ENCODE measurements around the gene MRGPRE.

The MRGPRE gene

GRCh38 chr11:3196161-3197043, 35.8 kb downstream of the MRGPRE start:
- no peak overlapping the region for H3K9ac ChIP-seq (ENCODE audit: low read length)
- H3K36me3 ChIP-seq (ENCODE audit: low read length), result no peaks in the 10 kb centered on the region
- TF ChIP-seq EZH2phosphoT487 (conservative IDR thresholded peaks at IDR 0.05; ENCODE audit: low read length), result no peak
- TF ChIP-seq CTCF (IDR thresholded peaks at IDR 0.05; ENCODE audit: insufficient read depth, low read length, poor library complexity, severe bottlenecking), result no peak
- H3K79me2 ChIP-seq (ENCODE audit: insufficient read depth, low read length), result no peaks in the 10 kb centered on the region
- no peak overlapping the region for H3K4me2 ChIP-seq (ENCODE audit: low read depth, low read length, poor library complexity, severe bottlenecking)
- H4K20me1 ChIP-seq (ENCODE audit: low read depth, low read length), result no peaks in the 10 kb centered on the region
- H3K27ac ChIP-seq (ENCODE audit: low read depth, low read length), result no peak overlapping the region
- no peak overlapping the region for H2AFZ ChIP-seq (ENCODE audit: low read depth, low read length, severe bottlenecking)
- no peaks in the 10 kb centered on the region for H3K27me3 ChIP-seq (ENCODE audit: low read length)
- H3K9me3 ChIP-seq (ENCODE audit: insufficient read depth, low read length), result no peaks in the 10 kb centered on the region
- H3K4me3 ChIP-seq (ENCODE audit: insufficient read depth, low read length, poor library complexity, severe bottlenecking), result no peak overlapping the region
- no peaks in the 10 kb centered on the region for H3F3A ChIP-seq (ENCODE audit: insufficient read depth)
- H3K9me2 ChIP-seq (replicated peaks; ENCODE audit: insufficient read depth, low read length), result no peaks in the 10 kb centered on the region

GRCh38 chr11:3195251-3196160, 36.7 kb downstream of the MRGPRE start:
- Histone ChIP-seq H3K9me3 (ENCODE audit: insufficient read depth, low read length) (no peaks in the 10 kb centered on the region), H3F3A (ENCODE audit: insufficient read depth) (no peaks in the 10 kb centered on the region), H3K79me2 (ENCODE audit: insufficient read depth, low read length) (no peaks in the 10 kb centered on the region), H3K9ac (ENCODE audit: low read length) (no peak overlapping the region), H3K27ac (ENCODE audit: low read depth, low read length) (no peak overlapping the region), H3K4me3 (ENCODE audit: insufficient read depth, low read length, poor library complexity, severe bottlenecking) (no peak overlapping the region), H3K27me3 (ENCODE audit: low read length) (no peaks in the 10 kb centered on the region), H3K4me2 (ENCODE audit: low read depth, low read length, poor library complexity, severe bottlenecking) (no peak overlapping the region), H3K36me3 (ENCODE audit: low read length) (no peaks in the 10 kb centered on the region), H4K20me1 (ENCODE audit: low read depth, low read length) (no peaks in the 10 kb centered on the region), H2AFZ (ENCODE audit: low read depth, low read length, severe bottlenecking) (no peak overlapping the region), H3K9me2 (replicated peaks; ENCODE audit: insufficient read depth, low read length) (no peaks in the 10 kb centered on the region)
- TF ChIP-seq EZH2phosphoT487 (conservative IDR thresholded peaks at IDR 0.05; ENCODE audit: low read length) (no peak), CTCF (IDR thresholded peaks at IDR 0.05; ENCODE audit: insufficient read depth, low read length, poor library complexity, severe bottlenecking) (no peak)

GRCh38 chr11:3194016-3194816, 38.0 kb downstream of the MRGPRE start:
- H3K27me3 ChIP-seq (ENCODE audit: low read length), result no peaks in the 10 kb centered on the region
- H3K4me2 ChIP-seq (ENCODE audit: low read depth, low read length, poor library complexity, severe bottlenecking), result no peak overlapping the region

More at GRCh38 chr11:3194016-3194816, 38.0 kb downstream of the MRGPRE start:
- H3K9me2 ChIP-seq (replicated peaks; ENCODE audit: insufficient read depth, low read length), result no peaks in the 10 kb centered on the region
- no peaks in the 10 kb centered on the region for H3K9me3 ChIP-seq (ENCODE audit: insufficient read depth, low read length)
- no peak overlapping the region for H2AFZ ChIP-seq (ENCODE audit: low read depth, low read length, severe bottlenecking)
- H3K9ac ChIP-seq (ENCODE audit: low read length), result no peak overlapping the region
- H3K4me3 ChIP-seq (ENCODE audit: insufficient read depth, low read length, poor library complexity, severe bottlenecking), result no peak overlapping the region
- H3K79me2 ChIP-seq (ENCODE audit: insufficient read depth, low read length), result no peaks in the 10 kb centered on the region
- H3K27ac ChIP-seq (ENCODE audit: low read depth, low read length), result no peak overlapping the region
- H3K36me3 ChIP-seq (ENCODE audit: low read length), result no peaks in the 10 kb centered on the region
- H3F3A ChIP-seq (ENCODE audit: insufficient read depth), result no peaks in the 10 kb centered on the region
- no peaks in the 10 kb centered on the region for H4K20me1 ChIP-seq (ENCODE audit: low read depth, low read length)
- TF ChIP-seq CTCF (IDR thresholded peaks at IDR 0.05; ENCODE audit: insufficient read depth, low read length, poor library complexity, severe bottlenecking) (no peak), EZH2phosphoT487 (conservative IDR thresholded peaks at IDR 0.05; ENCODE audit: low read length) (no peak)

Data from SU-DHL-6 (cell line).